Liver (tissue), 9 donors: ENCODE results near the gene NEK11. TPM values are rescaled to one million over a fixed set of nuclear protein-coding genes. Genes with fewer than 3 reads are reported as not detected.

Source experiments
- DNase-seq: peaks from one replicate; pipeline ENCODE4 v3.0.0-alpha.2; 2017; ENCODE audit warnings: low spot score
- H3K27ac ChIP-seq, 2 donors: one replicate each; pipeline ENCODE4 v1.7.0; 2013; ENCODE audit warnings: inconsistent platforms in 2 of 2, low read length in 2 of 2, control low read depth in 1 of 2, low read depth in 1 of 2, mild to moderate bottlenecking in 1 of 2
- H3K27me3 ChIP-seq, 4 donors: one replicate each; pipeline versions ENCODE4 v1.6.1 to v1.7.0; 2013; ENCODE audit warnings: low read length in 3 of 4, inconsistent platforms in 1 of 4, mild to moderate bottlenecking in 1 of 4, moderate library complexity in 1 of 4; ENCODE audit not compliant: control insufficient read depth in 4 of 4, insufficient read depth in 4 of 4
- H3K36me3 ChIP-seq, 4 donors: one replicate each; pipeline versions ENCODE4 v1.6.1 to v1.7.0; 2013; ENCODE audit warnings: low read length in 3 of 4, mild to moderate bottlenecking in 3 of 4, low read depth in 1 of 4, moderate library complexity in 1 of 4; ENCODE audit not compliant: control insufficient read depth in 4 of 4, insufficient read depth in 3 of 4
- H3K4me1 ChIP-seq, 4 donors: one replicate each; pipeline versions ENCODE4 v1.6.1 to v1.7.0; 2013; ENCODE audit warnings: low read length in 3 of 4, mild to moderate bottlenecking in 3 of 4, moderate library complexity in 1 of 4; ENCODE audit not compliant: control insufficient read depth in 4 of 4, insufficient read depth in 4 of 4
- H3K4me3 ChIP-seq, 3 donors: one replicate each; pipeline versions ENCODE4 v1.6.1 to v1.7.0; 2013; ENCODE audit warnings: low read length in 3 of 3, control low read depth in 1 of 3, low read depth in 1 of 3, mild to moderate bottlenecking in 1 of 3
- H3K9ac ChIP-seq, 2 donors: one replicate each; pipeline ENCODE4 v1.7.0; 2013; ENCODE audit warnings: low read length in 2 of 2, mild to moderate bottlenecking in 2 of 2, moderate library complexity in 2 of 2, control low read depth in 1 of 2, low read depth in 1 of 2
- H3K9me3 ChIP-seq, 4 donors: one replicate each; pipeline versions ENCODE4 v1.6.1 to v1.7.0; 2013; ENCODE audit warnings: low read length in 3 of 4; ENCODE audit not compliant: control insufficient read depth in 4 of 4
- EGR1 ChIP-seq, 2 donors: IDR thresholded peaks; 2 replicates each; pipeline ENCODE4 v1.6.1; 2016 to 2018; ENCODE audit warnings: antibody characterized with exemption in 2 of 2, low read depth in 2 of 2
- FOXA1 ChIP-seq: IDR thresholded peaks from 2 replicates; pipeline ENCODE4 v1.6.1; 2016; ENCODE audit warnings: antibody characterized with exemption
- FOXA2 ChIP-seq: IDR thresholded peaks from 2 replicates; pipeline ENCODE4 v1.6.1; 2016; ENCODE audit warnings: antibody characterized with exemption
- HNF4A ChIP-seq, 2 donors: conservative IDR thresholded peaks; 2 replicates each; pipeline ENCODE4 v1.6.1; 2016; ENCODE audit warnings: antibody characterized with exemption in 2 of 2, mild to moderate bottlenecking in 2 of 2
- HNF4G ChIP-seq: IDR thresholded peaks from 2 replicates; pipeline ENCODE4 v1.6.1; 2016; ENCODE audit warnings: antibody characterized with exemption
- JUND ChIP-seq, 2 donors: IDR thresholded peaks; 2 replicates each; pipeline ENCODE4 v1.6.1; 2016; ENCODE audit warnings: antibody characterized with exemption in 2 of 2
- REST ChIP-seq: IDR thresholded peaks from 2 replicates; pipeline ENCODE4 v1.6.1; 2016; ENCODE audit warnings: antibody characterized with exemption, mild to moderate bottlenecking
- RXRA ChIP-seq, 2 donors: IDR thresholded peaks; 2 replicates each; pipeline ENCODE4 v1.6.1; 2017 to 2018; ENCODE audit warnings: antibody characterized with exemption in 2 of 2, mild to moderate bottlenecking in 1 of 2
- SP1 ChIP-seq: IDR thresholded peaks from 2 replicates; pipeline ENCODE4 v1.6.1; 2018; ENCODE audit warnings: antibody characterized with exemption, mild to moderate bottlenecking
- YY1 ChIP-seq: IDR thresholded peaks from 2 replicates; pipeline ENCODE4 v1.6.1; 2016; ENCODE audit warnings: antibody characterized with exemption, mild to moderate bottlenecking
- ZBTB33 ChIP-seq: IDR thresholded peaks from 2 replicates; pipeline ENCODE4 v1.6.1; 2016; ENCODE audit warnings: antibody characterized with exemption
- WGBS: extraction: QIAGEN DNeasy Blood & Tissue Kit; methylation state at CpG from one replicate; pipeline ENCODE4 v1.1.7; 2013; 5-methylcytosine and 5-hydroxymethylcytosine counted together
- polyA plus RNA-seq, 2 donors: library from polyadenylated mRNA; stranded (reverse) in 1 of 2; unstranded in 1 of 2; fragments of 200-250 nt in 1 of 2; fragments of >200 nt in 1 of 2; fragmentation: Nextera tagmentation in 1 of 2; extraction: Ambion mirVana in 1 of 2; gene quantifications; one replicate each; pipeline versions ENCODE4 v1.2.1 to v1.2.3, GENCODE V29; 2013 to 2015
- total RNA-seq, 2 donors: library from RNA; depleted of rRNA; stranded (reverse); fragments of >200 nt; gene quantifications; one replicate each; pipeline ENCODE4 v1.2.3, GENCODE V29; 2014
- TF ChIP-seq, protein P1 (sequence below): fragments of 150-350 bp; IDR thresholded peaks from 2 replicates; pipeline ENCODE4 v1.5.1; 2017; ENCODE audit warnings: improper control_type of control experiment, low read depth, low read length; ENCODE audit not compliant: missing input control
- TF ChIP-seq, protein P2 (sequence below): IDR thresholded peaks from 2 replicates; pipeline ENCODE4 v1.6.1; 2016; ENCODE audit warnings: antibody characterized with exemption
- TF ChIP-seq, protein P3 (sequence below): IDR thresholded peaks from 2 replicates; pipeline ENCODE4 v1.6.1; 2016; ENCODE audit warnings: antibody characterized with exemption
- donor health status: healthy.
- donor health status: healthy.
- donor health status: healthy.
- donor health status: healthy.
- donor health status: healthy.

The NEK11 gene
- total and polyA plus RNA-seq, 4 donors = 0.35 to 0.92 (median 0.69) TPM

DNA sequence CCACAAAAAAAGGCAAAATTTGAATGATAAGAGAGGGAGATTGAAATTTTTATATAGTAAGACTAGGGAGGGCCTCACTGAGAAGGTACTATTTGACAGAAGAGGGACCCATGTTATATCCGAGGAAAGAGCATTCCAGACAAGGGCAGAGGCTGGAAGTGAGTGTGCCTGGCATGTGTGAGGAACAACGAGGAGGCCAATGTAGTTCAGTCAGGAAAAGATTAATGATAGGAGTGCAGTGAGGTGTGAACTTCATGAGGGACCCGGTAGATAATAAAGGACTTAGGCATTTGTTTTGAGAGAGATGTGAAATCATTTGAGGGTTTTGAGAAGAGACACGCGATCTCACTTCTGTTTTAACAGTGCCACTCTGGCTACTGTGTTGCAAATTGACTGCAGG, 36.4 kb upstream of the NEK11 start:
- Histone ChIP-seq H3K36me3 (peaks cover 0 to 8% (median 3%) of the 10 kb centered on the region in 4 donors), H3K9me3 (no peaks in the 10 kb centered on the region), H3K9ac (no peak overlapping the region), H3K4me1 (no peaks in the 10 kb centered on the region), H3K4me3 (no peak overlapping the region), H3K27me3 (no peaks in the 10 kb centered on the region), H3K27ac (no peak overlapping the region)
- DNase-seq = no peak
- TF ChIP-seq, protein P1, sequence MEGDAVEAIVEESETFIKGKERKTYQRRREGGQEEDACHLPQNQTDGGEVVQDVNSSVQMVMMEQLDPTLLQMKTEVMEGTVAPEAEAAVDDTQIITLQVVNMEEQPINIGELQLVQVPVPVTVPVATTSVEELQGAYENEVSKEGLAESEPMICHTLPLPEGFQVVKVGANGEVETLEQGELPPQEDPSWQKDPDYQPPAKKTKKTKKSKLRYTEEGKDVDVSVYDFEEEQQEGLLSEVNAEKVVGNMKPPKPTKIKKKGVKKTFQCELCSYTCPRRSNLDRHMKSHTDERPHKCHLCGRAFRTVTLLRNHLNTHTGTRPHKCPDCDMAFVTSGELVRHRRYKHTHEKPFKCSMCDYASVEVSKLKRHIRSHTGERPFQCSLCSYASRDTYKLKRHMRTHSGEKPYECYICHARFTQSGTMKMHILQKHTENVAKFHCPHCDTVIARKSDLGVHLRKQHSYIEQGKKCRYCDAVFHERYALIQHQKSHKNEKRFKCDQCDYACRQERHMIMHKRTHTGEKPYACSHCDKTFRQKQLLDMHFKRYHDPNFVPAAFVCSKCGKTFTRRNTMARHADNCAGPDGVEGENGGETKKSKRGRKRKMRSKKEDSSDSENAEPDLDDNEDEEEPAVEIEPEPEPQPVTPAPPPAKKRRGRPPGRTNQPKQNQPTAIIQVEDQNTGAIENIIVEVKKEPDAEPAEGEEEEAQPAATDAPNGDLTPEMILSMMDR = no peak
- TF ChIP-seq, protein P2, sequence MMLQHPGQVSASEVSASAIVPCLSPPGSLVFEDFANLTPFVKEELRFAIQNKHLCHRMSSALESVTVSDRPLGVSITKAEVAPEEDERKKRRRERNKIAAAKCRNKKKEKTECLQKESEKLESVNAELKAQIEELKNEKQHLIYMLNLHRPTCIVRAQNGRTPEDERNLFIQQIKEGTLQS = no peak
- TF ChIP-seq FOXA2 (no peak), ZBTB33 (no peak), FOXA1 (no peak), JUND (IDR thresholded peaks at IDR 0.05) (no peak)
- WGBS = 75% methylated on average over 5 of the region's 5 CpGs

DNA sequence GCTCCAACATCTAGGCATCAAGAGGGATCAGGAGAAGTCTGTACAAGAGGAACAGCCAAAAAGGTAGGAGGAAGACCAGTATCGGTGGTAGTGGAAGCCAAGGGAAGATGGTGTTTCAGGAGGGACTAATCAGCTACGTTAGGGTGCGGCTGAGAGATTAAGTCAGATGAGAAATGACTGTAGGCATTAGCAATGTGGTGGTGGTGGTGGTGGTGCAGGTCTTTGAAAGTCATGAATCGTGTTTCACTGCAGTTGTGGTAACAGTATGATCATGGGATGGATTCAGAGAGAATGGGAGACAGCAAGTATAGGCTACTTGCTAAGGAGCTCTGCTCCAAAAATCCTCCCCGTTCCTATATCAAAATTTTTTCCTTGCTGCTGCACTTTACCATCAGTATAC, 35.6 kb upstream of the NEK11 start:
- Histone ChIP-seq H3K9ac (no peak overlapping the region), H3K36me3 (peaks cover 0 to 8% (median 3%) of the 10 kb centered on the region in 4 donors), H3K4me3 (no peak overlapping the region), H3K9me3 (no peaks in the 10 kb centered on the region), H3K27me3 (no peaks in the 10 kb centered on the region), H3K4me1 (no peaks in the 10 kb centered on the region), H3K27ac (no peak overlapping the region)
- whole genome bisulfite sequencing = 97% methylated on average over 5 of the region's 5 CpGs
- TF ChIP-seq FOXA1 = no peak
- TF ChIP-seq SP1 = no peak
- TF ChIP-seq RXRA (IDR thresholded peaks at IDR 0.05) = no peak
- no peak for TF ChIP-seq EGR1 (IDR thresholded peaks at IDR 0.05; ENCODE audit: low read depth in 2 of 2)
- TF ChIP-seq FOXA2 = no peak
- no peak for TF ChIP-seq JUND (IDR thresholded peaks at IDR 0.05)
- TF ChIP-seq, protein P3, sequence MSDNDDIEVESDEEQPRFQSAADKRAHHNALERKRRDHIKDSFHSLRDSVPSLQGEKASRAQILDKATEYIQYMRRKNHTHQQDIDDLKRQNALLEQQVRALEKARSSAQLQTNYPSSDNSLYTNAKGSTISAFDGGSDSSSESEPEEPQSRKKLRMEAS = no peak
- TF ChIP-seq HNF4G = no peak
- no peak for TF ChIP-seq REST
- TF ChIP-seq YY1 = no peak
- no peak for TF ChIP-seq HNF4A (conservative IDR thresholded peaks at IDR 0.05)
- no peak for DNase-seq
